Fibroblast of gingiva (primary cell): ENCODE data around the gene COQ10B.
"Not testable (repeated sequence)": the region's sequence is repeated elsewhere in the genome, so short reads cannot be mapped to it uniquely, and the experiment has no call there.

Experiments used
- DNase-seq: peaks from one replicate; pipeline ENCODE4 v3.0.0-alpha.2; 2011; ENCODE audit warnings: low read depth

Gene COQ10B

DNA sequence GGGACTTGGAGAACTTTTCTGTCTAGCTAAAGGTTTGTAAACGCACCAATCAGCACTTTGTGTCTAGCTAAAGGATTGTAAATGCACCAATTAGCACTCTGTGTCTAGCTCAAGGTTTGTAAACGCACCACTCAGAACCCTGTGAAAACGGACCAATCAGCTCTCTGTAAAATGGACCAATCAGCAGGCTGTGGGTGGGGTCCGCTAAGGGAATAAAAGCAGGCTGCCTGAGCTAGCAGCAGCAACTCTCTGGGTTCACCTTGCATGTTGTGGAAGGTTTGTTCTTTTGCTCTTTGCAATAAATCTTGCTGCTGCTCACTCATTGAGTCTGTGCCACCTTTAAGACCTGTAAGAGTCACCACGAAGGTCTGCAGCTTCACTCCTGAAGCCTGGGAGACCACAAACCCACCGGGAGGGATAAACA, 2.4 kb upstream of the COQ10B start:
- DNase-seq, result not testable (repeated sequence)

GRCh38 chr2:197452754-197453122, 614 bp upstream of the COQ10B start:
- no peak for DNase-seq

DNA sequence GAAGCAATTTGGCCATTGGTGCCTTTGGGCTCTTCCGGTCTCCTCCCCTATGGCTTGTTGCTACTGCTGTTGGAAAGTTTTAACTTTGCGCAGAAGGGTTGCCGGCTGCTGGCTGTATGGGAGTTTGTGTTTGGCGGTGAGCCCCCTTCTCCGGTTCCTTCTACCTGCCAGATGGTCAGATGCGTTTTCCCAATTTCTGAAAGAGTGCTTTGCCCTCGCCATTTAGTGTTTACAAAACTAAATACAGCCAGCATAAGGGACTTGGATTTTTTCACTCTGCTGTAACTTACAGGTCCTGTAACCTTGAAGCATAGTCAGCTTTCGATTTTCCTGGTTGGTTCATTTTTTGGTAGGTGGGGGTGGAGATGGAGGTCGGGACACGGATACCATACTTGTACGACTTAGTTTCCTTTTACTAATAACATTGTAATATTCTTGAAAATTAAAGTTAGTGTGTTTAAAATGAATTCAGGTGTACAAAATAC, 604 bp downstream of the COQ10B start:
- DNase-seq, result peak; percentile 95

- DNase-seq, result no peak
Measured at GRCh38 chr2:197454923-197455322, 1.6 kb downstream of the COQ10B start.

DNA sequence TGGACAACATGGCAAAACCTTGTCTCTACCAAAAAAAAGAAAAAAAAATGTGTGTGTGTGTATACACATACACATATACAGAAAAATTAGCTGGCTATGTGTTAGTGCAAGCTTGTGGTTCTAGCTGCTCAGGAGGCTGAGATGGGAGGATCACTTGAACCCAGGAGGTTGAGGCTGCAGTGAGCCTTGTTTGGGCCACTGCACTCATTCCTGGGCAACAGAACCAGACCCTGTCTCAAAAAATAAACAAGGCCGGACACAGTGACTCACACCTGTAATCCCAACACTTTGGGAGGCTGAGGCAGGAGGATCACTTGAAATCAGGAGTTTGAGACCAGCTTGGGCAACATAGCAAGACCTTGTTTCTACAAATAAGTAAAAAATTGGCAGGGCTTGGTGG, 2.1 kb downstream of the COQ10B start:
- no peak for DNase-seq

GRCh38 chr2:197460649-197461048, 7.3 kb downstream of the COQ10B start:
- DNase-seq, result no peak

GRCh38 chr2:197461057-197461456, 7.7 kb downstream of the COQ10B start:
- no peak for DNase-seq

GRCh38 chr2:197464175-197464574, 10.8 kb downstream of the COQ10B start:
- no peak for DNase-seq

DNA sequence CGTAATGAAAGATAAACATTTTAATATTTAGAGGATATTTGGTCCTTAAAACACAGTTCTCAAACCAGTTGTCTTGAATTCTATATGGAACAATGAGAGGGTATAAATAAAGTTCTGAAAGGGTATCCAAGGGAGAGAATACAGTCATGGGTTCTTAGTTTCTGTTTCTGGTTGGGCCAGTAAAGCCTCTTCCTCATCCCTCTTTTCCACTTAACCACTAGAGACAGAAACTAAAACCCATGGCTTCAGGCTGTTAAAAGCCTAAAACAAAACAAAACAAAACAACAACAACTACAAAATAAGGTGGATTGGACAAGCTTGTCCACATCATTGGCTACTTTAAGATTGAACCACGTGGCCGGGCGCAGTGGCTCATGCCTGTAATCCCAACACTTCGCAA, 18.8 kb downstream of the COQ10B start:
- DNase-seq, result no peak

DNA sequence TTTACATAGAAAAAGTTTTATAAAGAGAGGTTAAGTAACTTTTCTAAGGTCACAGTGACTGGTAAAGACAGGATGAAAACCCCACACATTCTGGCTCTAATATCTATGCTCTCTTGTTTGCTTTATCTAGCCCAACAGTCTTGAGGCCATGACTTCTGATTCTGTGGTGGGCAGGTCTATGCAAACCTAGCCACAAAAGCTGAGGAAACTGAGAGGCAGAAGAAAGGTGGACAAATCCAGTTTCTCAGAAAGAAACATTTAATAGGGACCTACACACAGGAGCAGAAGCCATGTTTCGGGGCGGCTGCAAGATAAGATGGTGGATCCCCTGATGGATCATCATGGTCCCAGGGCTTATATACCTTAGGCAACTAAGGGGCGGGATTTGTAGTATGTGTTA, 24.4 kb downstream of the COQ10B start:
- DNase-seq, result no peak

DNA sequence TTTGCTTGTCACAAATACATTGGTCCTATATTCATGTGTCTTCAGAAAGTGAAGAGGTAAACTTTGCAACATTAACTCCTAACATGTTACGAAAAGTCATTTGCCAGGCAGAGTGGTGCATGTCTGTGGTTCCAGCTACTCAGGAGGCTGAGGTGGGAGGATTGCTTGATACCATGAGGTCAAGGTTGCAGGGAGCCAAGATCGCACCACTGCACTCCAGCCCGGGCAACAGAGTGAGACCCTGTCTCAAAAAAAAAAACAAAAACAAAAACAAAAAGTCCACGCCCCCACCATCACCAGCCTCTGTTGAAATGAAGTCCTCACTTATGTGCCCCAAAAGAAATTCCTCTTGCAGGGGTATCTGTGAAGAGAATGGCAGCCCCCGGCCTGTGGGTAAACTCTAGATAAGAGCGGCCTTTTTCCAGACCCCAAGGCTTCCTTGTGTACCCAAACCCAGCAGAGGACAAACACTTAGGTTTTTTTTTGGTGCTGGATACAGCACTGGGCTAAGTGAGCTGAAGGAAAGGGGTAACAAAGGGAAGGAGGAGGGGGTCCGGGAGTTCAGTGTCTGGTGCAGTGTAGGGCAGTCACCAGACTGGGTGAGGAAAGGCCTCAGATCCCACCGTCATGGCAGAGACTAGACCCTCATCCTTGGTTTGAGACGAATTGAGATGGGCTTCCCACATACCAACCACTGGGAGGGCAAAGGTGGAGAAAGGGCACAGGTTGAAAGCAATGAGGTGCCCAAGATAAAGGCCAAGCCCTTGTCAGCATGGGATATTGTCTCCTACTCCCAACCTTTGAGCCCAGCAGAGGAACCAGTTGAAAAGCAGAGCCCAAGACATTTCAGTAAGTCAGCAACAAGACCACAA, 27.0 kb downstream of the COQ10B start:
- no peak for DNase-seq

- not testable (repeated sequence) for DNase-seq
Measured at GRCh38 chr2:197484248-197484647, 30.9 kb downstream of the COQ10B start.

GRCh38 chr2:197486175-197486574, 32.8 kb downstream of the COQ10B start:
- DNase-seq, result no peak

DNA sequence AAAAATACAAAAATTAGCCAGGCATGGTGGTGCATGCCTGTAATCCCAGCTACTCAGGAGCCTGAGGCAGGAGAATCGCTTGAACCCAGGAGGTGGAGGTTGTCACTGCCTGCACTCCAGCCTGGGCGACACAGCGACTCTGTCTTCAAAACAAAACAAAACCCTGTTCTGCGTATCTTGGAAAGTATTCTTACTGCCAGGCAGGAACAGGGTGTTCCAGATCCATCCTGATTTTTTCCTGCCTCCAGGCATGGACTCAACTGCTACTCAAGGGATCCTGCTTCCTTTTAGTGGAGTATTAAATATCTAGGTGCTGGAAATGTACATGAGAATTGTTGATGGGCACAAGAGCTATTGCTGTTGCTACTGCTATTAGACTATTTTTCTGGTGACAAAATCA, 34.0 kb downstream of the COQ10B start:
- no peak for DNase-seq

DNA sequence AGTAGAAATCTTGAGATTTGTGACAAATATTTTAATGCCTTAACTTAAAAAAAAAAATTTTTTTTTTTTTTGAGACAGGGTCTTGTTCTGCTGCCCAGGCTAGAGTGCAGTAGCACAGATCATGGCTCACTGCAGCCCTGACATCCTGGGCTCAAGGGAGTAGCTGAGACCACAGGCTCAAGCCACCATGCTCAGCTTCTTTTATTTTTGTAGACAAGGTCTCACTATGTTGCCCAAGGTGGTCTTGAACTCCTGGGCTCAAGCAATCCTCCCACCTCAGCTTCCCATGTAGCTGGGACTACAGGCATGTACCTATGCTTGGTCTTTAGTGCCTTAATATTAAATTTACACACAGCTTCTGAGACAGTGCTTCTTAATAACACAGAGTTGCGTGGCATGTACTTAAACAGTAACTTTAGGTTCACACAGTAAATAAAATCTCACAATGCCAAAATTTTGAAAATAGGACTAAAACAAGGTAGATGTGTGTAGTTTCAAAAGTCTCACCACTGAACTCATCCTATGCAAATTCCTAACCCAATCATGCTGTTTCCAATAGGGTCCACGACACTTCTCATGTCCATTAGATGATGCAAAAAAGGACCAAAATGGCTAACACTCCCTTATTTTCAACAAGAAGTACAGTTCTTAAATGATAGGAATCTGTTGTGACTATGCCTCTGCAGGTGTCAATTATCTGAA, 42.2 kb downstream of the COQ10B start:
- no peak for DNase-seq

DNA sequence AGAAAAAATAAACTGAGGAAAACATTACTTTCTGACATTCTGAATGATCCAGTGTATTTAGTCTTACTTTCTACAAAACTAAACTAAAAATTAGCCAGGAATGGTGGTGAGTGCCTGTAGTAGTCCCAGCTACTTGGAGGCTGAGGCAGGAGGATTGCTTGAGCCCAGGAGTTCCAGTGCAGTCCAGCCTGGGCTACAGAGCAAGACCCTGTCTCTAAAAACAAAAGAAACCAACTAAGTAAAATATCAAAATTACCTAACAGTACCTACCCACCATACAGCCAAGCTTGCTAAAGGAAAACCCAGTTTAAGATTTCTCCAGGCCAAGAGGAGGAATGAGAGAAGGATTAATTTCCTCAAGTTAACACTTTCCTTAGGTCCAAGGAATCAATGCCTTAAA, 43.3 kb downstream of the COQ10B start:
- DNase-seq, result no peak

- no peak for DNase-seq
Measured at GRCh38 chr2:197497326-197497725, 44.0 kb downstream of the COQ10B start.

- no peak for DNase-seq
Measured at GRCh38 chr2:197498235-197498936, 45.0 kb downstream of the COQ10B start.

GRCh38 chr2:197498937-197499593, 45.7 kb downstream of the COQ10B start:
- DNase-seq, result peak; percentile 42

DNA sequence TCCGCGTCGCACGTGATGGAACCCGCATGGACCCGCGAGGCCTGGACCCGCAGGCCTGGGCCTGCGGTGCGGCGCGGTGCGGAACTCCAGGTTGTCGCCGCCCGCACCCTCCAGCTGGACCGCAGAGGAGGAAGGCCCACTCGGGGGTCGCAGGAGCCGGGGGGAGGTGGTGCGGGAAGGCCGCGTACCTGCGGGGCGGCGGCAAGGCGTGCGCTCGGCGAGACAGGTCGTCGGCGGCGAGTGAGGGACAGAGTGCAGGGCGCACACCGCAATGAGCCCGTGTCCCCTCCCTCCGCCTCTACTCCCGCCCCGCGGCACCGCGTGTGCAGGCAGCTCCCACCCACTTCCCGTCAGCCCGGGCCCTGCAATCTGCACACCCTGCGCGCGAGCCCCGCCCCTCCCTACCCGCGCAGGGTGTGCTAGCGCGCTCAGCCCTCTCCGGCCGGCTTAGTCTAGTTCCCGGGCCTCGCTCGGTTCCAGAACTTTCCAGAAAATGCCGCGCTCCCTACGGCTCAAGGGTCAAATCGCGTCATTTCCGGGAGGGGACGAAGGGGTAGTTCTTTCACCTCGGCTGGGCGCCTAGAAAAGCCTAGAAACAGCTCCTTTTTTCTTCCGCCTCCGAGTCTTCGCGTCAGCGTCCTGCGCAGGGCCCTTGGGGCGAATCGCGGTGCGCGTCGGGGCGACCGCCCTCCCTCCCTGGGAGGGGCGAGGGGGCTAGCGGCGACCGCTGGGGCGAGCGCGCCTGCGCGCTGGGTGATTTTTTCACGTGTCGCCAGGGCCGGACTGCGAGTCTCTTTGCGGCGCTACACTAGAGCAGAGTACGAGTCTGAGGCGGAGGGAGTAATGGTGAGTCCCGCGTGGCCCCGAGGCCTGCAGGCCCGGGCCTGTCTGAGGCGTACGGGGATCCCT, 46.5 kb downstream of the COQ10B start, which contains the start of the genes HSPD1 and HSPE1:
HSPD1 (minus strand) TSS at position 247 of the 909 bp plus-strand sequence. CDS start 992 bp downstream, outside the sequence.
HSPE1 (plus strand) TSS at position 786 of the 909 bp plus-strand sequence; CDS start at position 844, 58 bp downstream.
- peak; percentile 99 for DNase-seq
